Suprapubic skin (tissue), 3 donors: ENCODE measurements around the gene ABCB11.

Experiments
- CTCF ChIP-seq, 2 donors: fragments of 200-600 bp in 1 of 2; fragments of 450-650 bp in 1 of 2; sonication (generic) in 1 of 2; IDR thresholded peaks; one replicate each; pipeline ENCODE4 v1.5.1; 2016 to 2019; ENCODE audit warnings: antibody characterized with exemption in 2 of 2, mild to moderate bottlenecking in 1 of 2, moderate library complexity in 1 of 2
- POLR2A ChIP-seq, 2 donors: fragments of 450-650 bp; IDR thresholded peaks; one replicate each; pipeline ENCODE4 v1.6.1; 2017; ENCODE audit warnings: antibody characterized with exemption in 2 of 2, mild to moderate bottlenecking in 2 of 2, moderate library complexity in 2 of 2

GRCh38 chr2:169035887-169036286 lies 4.8 kb upstream of the ABCB11 start:
- TF ChIP-seq POLR2A (IDR thresholded peaks at IDR 0.05) (no peak), CTCF (IDR thresholded peaks at IDR 0.05) (no peak)
